ENCODE results near the gene BCL2L15. TPM values are rescaled to one million over a fixed set of nuclear protein-coding genes. Genes with fewer than 3 reads are reported as not detected.

The BCL2L15 gene
- total and polyA plus RNA-seq, 2 experiments from 2014 or later, result 0.32 TPM; not detected in 1

GRCh38 chr1:113874012-113874879 is 13.1 kb downstream of the BCL2L15 start:
- Histone ChIP-seq H2AFZ (no peak overlapping the region), H3K4me3 (no peak overlapping the region), H3K9me2 (ENCODE audit: insufficient read depth) (no peaks in the 10 kb centered on the region), H3K9ac (no peak overlapping the region), H3K27me3 (replicated peaks; ENCODE audit: insufficient read depth) (no peaks in the 10 kb centered on the region), H3K36me3 (ENCODE audit: low read depth) (no peaks in the 10 kb centered on the region), H3K4me2 (ENCODE audit: unreplicated experiment) (no peak overlapping the region), H3K9me3 (ENCODE audit: low read depth) (no peaks in the 10 kb centered on the region), H3K79me2 (ENCODE audit: insufficient read depth) (no peaks in the 10 kb centered on the region), H3F3A (ENCODE audit: insufficient read depth) (0 out of 2 replicates have a peak, but pooled peaks cover 1% of the 10 kb centered on the region), H3K27ac (no peak overlapping the region), H3K4me1 (ENCODE audit: insufficient read depth) (peaks cover 28% of the 10 kb centered on the region), H4K20me1 (ENCODE audit: insufficient read depth) (no peaks in the 10 kb centered on the region)
- WGBS, 2 experiments (ENCODE audit: low coverage in 1 of 2, low lambda C conversion rate in 2 of 2, missing lambda C conversion rate in 2 of 2), result 75 to 78% methylated on average over 1 of the region's 1 CpG
- peak; percentile 27 for DNase-seq
- TF ChIP-seq EZH2phosphoT487 (IDR thresholded peaks at IDR 0.05; ENCODE audit: insufficient read depth, low read depth) (no peak), EZH2 (IDR thresholded peaks at IDR 0.05; ENCODE audit: insufficient read depth, poor library complexity, severe bottlenecking) (no peak)
- in situ Hi-C loops (cut with MboI), result no loop called here

- TF ChIP-seq EZH2 (IDR thresholded peaks at IDR 0.05; ENCODE audit: insufficient read depth, poor library complexity, severe bottlenecking), result no peak
- no peak for TF ChIP-seq EZH2phosphoT487 (IDR thresholded peaks at IDR 0.05; ENCODE audit: insufficient read depth, low read depth)
- peak overlapping the region; percentile 85 for H2AFZ ChIP-seq
- peak overlapping the region; percentile 17 for H3K27ac ChIP-seq
- peaks cover 42% of the 10 kb centered on the region for H3K4me1 ChIP-seq (ENCODE audit: insufficient read depth)
- in situ Hi-C loops (cut with MboI), result no loop called here
- no peaks in the 10 kb centered on the region for H3K9me2 ChIP-seq (ENCODE audit: insufficient read depth)
- H3K79me2 ChIP-seq (ENCODE audit: insufficient read depth), result no peaks in the 10 kb centered on the region
- peaks cover 16% of the 10 kb centered on the region for H3F3A ChIP-seq (ENCODE audit: insufficient read depth)
- no peak overlapping the region for H3K9ac ChIP-seq
- H3K9me3 ChIP-seq (ENCODE audit: low read depth), result no peaks in the 10 kb centered on the region
- DNase-seq, result peak; percentile 23
- H3K4me3 ChIP-seq, result no peak overlapping the region
- no peaks in the 10 kb centered on the region for H3K36me3 ChIP-seq (ENCODE audit: low read depth)
- H3K4me2 ChIP-seq (ENCODE audit: unreplicated experiment), result no peak overlapping the region
- H3K27me3 ChIP-seq (replicated peaks; ENCODE audit: insufficient read depth), result no peaks in the 10 kb centered on the region
- H4K20me1 ChIP-seq (ENCODE audit: insufficient read depth), result no peaks in the 10 kb centered on the region
These were observed 15.0 kb downstream of the BCL2L15 start for GRCh38 chr1:113872219-113872935.

- WGBS, 2 experiments (ENCODE audit: low coverage in 1 of 2, low lambda C conversion rate in 2 of 2, missing lambda C conversion rate in 2 of 2), result 19 to 20% methylated on average over 4 of the region's 4 CpGs
- Histone ChIP-seq H3K4me3 (peak within 1 kb of the TSS; percentile 47), H2AFZ (peak within 1 kb of the TSS; percentile 85), H3F3A (ENCODE audit: insufficient read depth) (peaks cover 16% of the 10 kb centered on the region), H3K79me2 (ENCODE audit: insufficient read depth) (no peaks in the 10 kb centered on the region), H3K4me1 (ENCODE audit: insufficient read depth) (peaks cover 42% of the 10 kb centered on the region), H3K4me2 (ENCODE audit: unreplicated experiment) (peak within 1 kb of the TSS; percentile 53), H3K9me2 (ENCODE audit: insufficient read depth) (no peaks in the 10 kb centered on the region), H4K20me1 (ENCODE audit: insufficient read depth) (no peaks in the 10 kb centered on the region), H3K9me3 (ENCODE audit: low read depth) (no peaks in the 10 kb centered on the region), H3K9ac (peak within 1 kb of the TSS; percentile 28; the same call in 1 of the 2 replicates), H3K36me3 (ENCODE audit: low read depth) (no peaks in the 10 kb centered on the region), H3K27ac (peak within 1 kb of the TSS; percentile 49), H3K27me3 (replicated peaks; ENCODE audit: insufficient read depth) (no peaks in the 10 kb centered on the region)
- in situ Hi-C loops (cut with MboI), result no loop called here
- TF ChIP-seq EZH2phosphoT487 (IDR thresholded peaks at IDR 0.05; ENCODE audit: insufficient read depth, low read depth) (no peak), EZH2 (IDR thresholded peaks at IDR 0.05; ENCODE audit: insufficient read depth, poor library complexity, severe bottlenecking) (no peak)
- DNase-seq, result peak; percentile 91
These were observed 15.7 kb downstream of the BCL2L15 start, which contains the start of gene PTPN22 for GRCh38 chr1:113871597-113872113. TSS of gene PTPN22 (minus strand) at chr1:113871712.

- H3K4me2 ChIP-seq (ENCODE audit: unreplicated experiment), result peak overlapping the region; percentile 53
- 87 to 89% methylated on average over 3 of the region's 3 CpGs for WGBS, 2 experiments (ENCODE audit: low coverage in 1 of 2, low lambda C conversion rate in 2 of 2, missing lambda C conversion rate in 2 of 2)
- H4K20me1 ChIP-seq (ENCODE audit: insufficient read depth), result no peaks in the 10 kb centered on the region
- H3K36me3 ChIP-seq (ENCODE audit: low read depth), result no peaks in the 10 kb centered on the region
- no peak overlapping the region for H3K9ac ChIP-seq
- TF ChIP-seq EZH2phosphoT487 (IDR thresholded peaks at IDR 0.05; ENCODE audit: insufficient read depth, low read depth), result no peak
- no peak overlapping the region for H2AFZ ChIP-seq
- in situ Hi-C loops (cut with MboI), result no loop called here
- no peaks in the 10 kb centered on the region for H3K27me3 ChIP-seq (replicated peaks; ENCODE audit: insufficient read depth)
- no peak for DNase-seq
- H3K4me3 ChIP-seq, result no peak overlapping the region
- peak overlapping the region; percentile 49; the same call in 1 of the 2 replicates for H3K27ac ChIP-seq
- peaks cover 42% of the 10 kb centered on the region for H3K4me1 ChIP-seq (ENCODE audit: insufficient read depth)
- peaks cover 16% of the 10 kb centered on the region for H3F3A ChIP-seq (ENCODE audit: insufficient read depth)
- H3K9me3 ChIP-seq (ENCODE audit: low read depth), result no peaks in the 10 kb centered on the region
- H3K9me2 ChIP-seq (ENCODE audit: insufficient read depth), result no peaks in the 10 kb centered on the region
- H3K79me2 ChIP-seq (ENCODE audit: insufficient read depth), result no peaks in the 10 kb centered on the region
These were observed 16.6 kb downstream of the BCL2L15 start for GRCh38 chr1:113870778-113871177.

Measured in GM23248 (cell line).